PC-9 (cell line): Measurements from ENCODE around the gene SAMM50. TPM values are rescaled to one million over a fixed set of nuclear protein-coding genes. Genes with fewer than 3 reads are reported as not detected.

Experiments
- BruUV-seq: library from RNA; stranded (reverse); fragments of 400-500 nt; replicated peaks from 2 replicates; lab custom pipeline; 2021; lab: Mats Ljungman, UMichigan
- CTCF ChIA-PET: fragments of 300-600 bp; sonication (Branson Sonifier 250); formaldehyde crosslinking; loops from one replicate; lab custom pipeline; 2022; ENCODE audit warnings: antibody characterized with exemption; lab: Charles Lee
- POLR2A ChIA-PET: fragments of 300-600 bp; sonication (Branson Sonifier 250); formaldehyde crosslinking; loops from one replicate; lab custom pipeline; 2022; ENCODE audit warnings: antibody characterized with exemption; ENCODE audit not compliant: unreplicated experiment; lab: Charles Lee
- DNase-seq, 2 experiments: peaks; one replicate each; pipeline versions ENCODE4 v3.0.0 to v3.0.0-alpha.2; 2015 to 2022; ENCODE audit warnings: mixed read lengths in 1 of 2
- H2AFZ ChIP-seq: fragments of 200-600 bp; sonication (generic); 2 replicates; pipeline ENCODE4 v1.8.1; 2017; ENCODE audit warnings: antibody characterized with exemption
- H3F3A ChIP-seq: fragments of 200-600 bp; sonication (generic); 2 replicates; pipeline ENCODE4 v1.8.1; 2017; ENCODE audit warnings: antibody characterized with exemption, mild to moderate bottlenecking, low read depth; ENCODE audit not compliant: insufficient read depth
- H3K27ac ChIP-seq: fragments of 200-600 bp; sonication (generic); 2 replicates; pipeline ENCODE4 v1.6.1; 2016; ENCODE audit warnings: mixed run types
- H3K27me3 ChIP-seq: fragments of 200-600 bp; sonication (generic); 2 replicates; pipeline ENCODE4 v1.6.1; 2016; ENCODE audit warnings: low read depth, mixed run types; ENCODE audit not compliant: insufficient read depth
- H3K36me3 ChIP-seq: fragments of 200-600 bp; sonication (generic); 2 replicates; pipeline ENCODE4 v1.6.1; 2016; ENCODE audit warnings: low read depth, mixed run types
- H3K4me1 ChIP-seq: fragments of 200-600 bp; sonication (generic); replicated peaks from 2 replicates; pipeline ENCODE4 v1.6.1; 2016; ENCODE audit warnings: mixed run types; ENCODE audit not compliant: insufficient read depth
- H3K4me2 ChIP-seq: fragments of 200-600 bp; sonication (generic); 2 replicates; pipeline ENCODE4 v1.6.1; 2017; ENCODE audit warnings: mixed run types
- H3K4me3 ChIP-seq: fragments of 200-600 bp; sonication (generic); 2 replicates; pipeline ENCODE4 v1.6.1; 2016; ENCODE audit warnings: mixed run types
- H3K79me2 ChIP-seq: fragments of 200-600 bp; sonication (generic); 2 replicates; pipeline ENCODE4 v1.6.1; 2017; ENCODE audit warnings: low read depth, mixed run types
- H3K9me2 ChIP-seq: fragments of 200-600 bp; sonication (generic); 2 replicates; pipeline ENCODE4 v1.8.1; 2017; ENCODE audit warnings: mild to moderate bottlenecking; ENCODE audit not compliant: insufficient read depth
- H3K9me3 ChIP-seq: fragments of 200-600 bp; sonication (generic); 2 replicates; pipeline ENCODE4 v1.8.1; 2016; ENCODE audit warnings: low read depth; ENCODE audit not compliant: insufficient read depth
- H4K20me1 ChIP-seq: fragments of 200-600 bp; sonication (generic); 2 replicates; pipeline ENCODE4 v1.8.1; 2017; ENCODE audit not compliant: insufficient read depth
- EZH2 ChIP-seq: fragments of 200-600 bp; sonication (generic); IDR thresholded peaks from 2 replicates; pipeline ENCODE4 v1.8.0; 2017; ENCODE audit warnings: antibody characterized with exemption, low read depth
- intact Hi-C: fragments of 100-400 bp; cut with micrococcal nuclease; formaldehyde crosslinking; loops from one replicate; pipeline ENCODE4 v1.10.0; 2022; ENCODE audit not compliant: unreplicated experiment
- total RNA-seq: library from RNA; stranded (reverse); gene quantifications from 2 replicates; pipeline ENCODE4 v1.2.3, GENCODE V29; 2021
- TF ChIP-seq, protein P1 (sequence below): fragments of 200-600 bp; sonication (generic); conservative IDR thresholded peaks from 2 replicates; pipeline ENCODE4 v1.6.1; 2017; ENCODE audit warnings: mixed run types, antibody characterized with exemption, mild to moderate bottlenecking, moderate library complexity

SAMM50 gene
- total RNA-seq, 1 experiment from 2014 or later, result 73.9 TPM

DNA sequence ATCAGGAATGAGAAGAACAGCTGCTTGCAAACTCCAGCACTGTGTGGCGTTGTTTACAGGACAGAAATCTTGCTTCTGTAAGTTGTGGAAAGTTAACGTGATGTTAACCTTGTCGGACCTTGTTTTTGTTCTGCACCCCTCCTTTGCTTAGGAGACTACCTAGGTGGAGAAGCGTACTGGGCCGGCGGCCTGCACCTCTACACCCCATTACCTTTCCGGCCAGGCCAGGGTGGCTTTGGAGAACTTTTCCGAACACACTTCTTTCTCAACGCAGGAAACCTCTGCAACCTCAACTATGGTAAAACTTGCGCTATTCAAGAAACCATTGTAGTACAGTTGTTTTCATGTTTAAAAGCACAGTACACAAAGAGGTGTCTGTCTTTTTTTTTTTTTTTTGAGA, 33.7 kb downstream of the SAMM50 start:
- intact Hi-C loops, result no loop called here
- peak in 1 of 2 experiments; percentile 19 for DNase-seq
- H3F3A ChIP-seq, result no peaks in the 10 kb centered on the region; the same call in 1 of the 2 replicates
- no peaks in the 10 kb centered on the region for H3K9me3 ChIP-seq
- no peaks in the 10 kb centered on the region for H3K79me2 ChIP-seq
- H3K4me2 ChIP-seq, result no peak overlapping the region
- peaks cover 6% of the 10 kb centered on the region for H4K20me1 ChIP-seq
- no peaks in the 10 kb centered on the region for H3K27me3 ChIP-seq
- H3K36me3 ChIP-seq, result peaks cover 33% of the 10 kb centered on the region; the same call in 1 of the 2 replicates
- H3K27ac ChIP-seq, result no peak overlapping the region
- POLR2A ChIA-PET, result no interaction called here
- no peaks in the 10 kb centered on the region for H3K9me2 ChIP-seq
- BruUV-seq, result no TSS peak
- H2AFZ ChIP-seq, result no peak overlapping the region
- H3K4me3 ChIP-seq, result no peak overlapping the region
- TF ChIP-seq, protein P1, sequence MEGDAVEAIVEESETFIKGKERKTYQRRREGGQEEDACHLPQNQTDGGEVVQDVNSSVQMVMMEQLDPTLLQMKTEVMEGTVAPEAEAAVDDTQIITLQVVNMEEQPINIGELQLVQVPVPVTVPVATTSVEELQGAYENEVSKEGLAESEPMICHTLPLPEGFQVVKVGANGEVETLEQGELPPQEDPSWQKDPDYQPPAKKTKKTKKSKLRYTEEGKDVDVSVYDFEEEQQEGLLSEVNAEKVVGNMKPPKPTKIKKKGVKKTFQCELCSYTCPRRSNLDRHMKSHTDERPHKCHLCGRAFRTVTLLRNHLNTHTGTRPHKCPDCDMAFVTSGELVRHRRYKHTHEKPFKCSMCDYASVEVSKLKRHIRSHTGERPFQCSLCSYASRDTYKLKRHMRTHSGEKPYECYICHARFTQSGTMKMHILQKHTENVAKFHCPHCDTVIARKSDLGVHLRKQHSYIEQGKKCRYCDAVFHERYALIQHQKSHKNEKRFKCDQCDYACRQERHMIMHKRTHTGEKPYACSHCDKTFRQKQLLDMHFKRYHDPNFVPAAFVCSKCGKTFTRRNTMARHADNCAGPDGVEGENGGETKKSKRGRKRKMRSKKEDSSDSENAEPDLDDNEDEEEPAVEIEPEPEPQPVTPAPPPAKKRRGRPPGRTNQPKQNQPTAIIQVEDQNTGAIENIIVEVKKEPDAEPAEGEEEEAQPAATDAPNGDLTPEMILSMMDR, result no peak
- no peak for TF ChIP-seq EZH2
- CTCF ChIA-PET, result no interaction called here
- H3K4me1 ChIP-seq, result no peaks in the 10 kb centered on the region

DNA sequence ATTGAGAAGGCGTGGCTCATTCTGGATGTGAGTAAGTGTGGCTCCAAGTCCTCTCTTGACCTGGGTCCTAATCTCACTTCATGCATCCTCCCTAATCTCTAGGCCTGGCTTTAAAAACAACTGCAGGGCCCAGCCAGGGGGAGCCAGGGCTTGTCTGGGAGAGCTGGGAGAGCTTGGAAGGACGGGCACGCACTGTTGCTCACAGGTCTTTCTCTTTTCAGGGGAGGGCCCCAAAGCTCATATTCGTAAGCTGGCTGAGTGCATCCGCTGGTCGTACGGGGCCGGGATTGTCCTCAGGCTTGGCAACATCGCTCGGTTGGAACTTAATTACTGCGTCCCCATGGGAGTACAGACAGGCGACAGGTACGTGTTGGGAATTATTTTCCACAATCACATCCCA, 34.8 kb downstream of the SAMM50 start:
- H3K27ac ChIP-seq, result no peak overlapping the region
- no peak for TF ChIP-seq EZH2
- TF ChIP-seq, protein P1, result no peak
- H2AFZ ChIP-seq, result no peak overlapping the region
- H3F3A ChIP-seq, result no peaks in the 10 kb centered on the region; the same call in 1 of the 2 replicates
- ChIA-PET POLR2A (no interaction called here), CTCF (no interaction called here)
- H3K4me3 ChIP-seq, result no peak overlapping the region
- H3K9me3 ChIP-seq, result no peaks in the 10 kb centered on the region
- peaks cover 32% of the 10 kb centered on the region; the same call in 1 of the 2 replicates for H3K36me3 ChIP-seq
- no peak overlapping the region for H3K4me2 ChIP-seq
- no peak for DNase-seq
- H4K20me1 ChIP-seq, result peaks cover 11% of the 10 kb centered on the region
- no peaks in the 10 kb centered on the region for H3K27me3 ChIP-seq
- BruUV-seq, result no TSS peak
- H3K9me2 ChIP-seq, result no peaks in the 10 kb centered on the region
- H3K79me2 ChIP-seq, result no peaks in the 10 kb centered on the region
- H3K4me1 ChIP-seq, result no peaks in the 10 kb centered on the region
- intact Hi-C loops, result loop anchor here (5.0 to 10.0 kb wide), 2 partner anchors 335 to 577 kb away; no protein-coding TSS in a partner anchor

DNA sequence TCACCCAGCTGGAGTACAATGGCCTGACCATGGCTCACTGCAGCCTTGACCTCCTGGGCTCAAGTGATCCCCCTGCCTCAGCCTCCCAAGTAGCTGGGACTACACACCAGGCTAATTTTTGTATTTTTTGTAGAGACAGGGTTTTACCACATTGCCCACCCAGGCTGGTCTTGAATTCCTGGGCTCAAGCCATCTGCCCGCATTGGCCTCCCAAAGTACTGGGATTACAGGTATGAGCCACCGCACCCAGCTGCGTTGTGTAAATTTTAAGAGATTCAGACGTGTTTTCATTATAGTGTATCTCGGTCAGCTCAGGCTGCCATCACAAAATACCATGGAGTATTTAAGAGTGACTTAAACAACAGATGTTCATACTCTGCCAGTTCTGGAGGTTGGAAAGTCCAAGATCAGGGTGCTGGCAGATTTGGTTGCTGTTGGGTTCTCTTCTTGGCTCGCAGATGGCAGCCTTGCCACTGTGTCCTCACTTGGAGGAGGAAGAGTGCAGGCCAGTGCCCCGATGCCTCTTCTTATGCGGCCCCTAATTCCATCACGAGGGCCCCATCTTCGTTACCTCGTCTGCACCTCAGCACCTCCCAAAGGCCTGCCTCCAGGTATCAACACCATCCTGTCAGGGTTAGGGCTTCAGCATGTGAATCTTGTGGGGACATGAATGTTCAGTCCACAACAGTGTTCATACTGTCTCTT, 36.2 kb downstream of the SAMM50 start:
- no TSS peak for BruUV-seq
- intact Hi-C loops, result loop anchor here (5.0 to 10.0 kb wide), 2 partner anchors 333 to 576 kb away; no protein-coding TSS in a partner anchor
- peaks cover 11% of the 10 kb centered on the region for H4K20me1 ChIP-seq
- 0 out of 2 replicates have a peak, but pooled peaks cover 26% of the 10 kb centered on the region for H3K36me3 ChIP-seq
- H3K27me3 ChIP-seq, result no peaks in the 10 kb centered on the region
- H3K79me2 ChIP-seq, result no peaks in the 10 kb centered on the region
- DNase-seq, result peak in 1 of 2 experiments; percentile 26
- no peaks in the 10 kb centered on the region for H3K4me1 ChIP-seq
- ChIA-PET CTCF (no interaction called here), POLR2A (interaction anchor here (0.6 kb wide), 1 partner anchor 625 kb away, joined by 4 read pairs; no protein-coding TSS in a partner anchor)
- H3F3A ChIP-seq, result no peaks in the 10 kb centered on the region; the same call in 1 of the 2 replicates
- H3K4me2 ChIP-seq, result no peak overlapping the region
- no peaks in the 10 kb centered on the region for H3K9me2 ChIP-seq
- no peak overlapping the region for H3K4me3 ChIP-seq
- H2AFZ ChIP-seq, result no peak overlapping the region
- TF ChIP-seq EZH2, result no peak
- TF ChIP-seq, protein P1, result no peak
- H3K27ac ChIP-seq, result no peak overlapping the region
- H3K9me3 ChIP-seq, result no peaks in the 10 kb centered on the region
